Stimulated activated CD4-positive, alpha-beta T cell treated with anti-CD3 and anti-CD28 coated beads, Interleukin-1b, Interleukin-23, amount 100 ng/mL, for 24 hours (primary cell): ENCODE measurements around the gene ZBTB7C.

Experiments used
- DNase-seq, 4 experiments: peaks; one replicate each; pipeline ENCODE4 v3.0.0-alpha.2; 2020; ENCODE audit warnings: low read depth in 4 of 4, low spot score in 1 of 4

The ZBTB7C gene

DNA sequence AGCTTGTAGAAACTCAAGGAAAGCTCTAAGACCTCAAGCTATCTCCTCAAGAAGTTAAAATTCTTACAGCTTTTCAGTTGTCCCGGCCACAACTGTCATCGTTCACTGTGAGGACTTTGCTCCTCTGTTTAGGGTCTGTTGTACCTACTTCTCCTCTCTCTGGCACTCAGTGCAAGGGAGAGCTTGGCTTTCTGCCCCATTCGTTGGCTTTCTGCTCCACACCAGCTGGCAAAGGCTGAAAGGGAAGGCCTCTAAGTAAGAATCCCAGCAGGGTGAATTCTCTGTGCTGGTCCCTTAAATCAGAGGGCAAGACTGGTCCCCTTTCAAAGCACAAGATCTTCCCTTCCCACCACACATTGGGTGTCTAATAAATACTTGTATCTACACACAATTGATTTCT, 17.3 kb downstream of the ZBTB7C start:
- DNase-seq = no peak

- no peak for DNase-seq
Measured at GRCh38 chr18:48390641-48391040, 18.5 kb downstream of the ZBTB7C start.

GRCh38 chr18:48388478-48388877, 20.7 kb downstream of the ZBTB7C start:
- DNase-seq = no peak

DNA sequence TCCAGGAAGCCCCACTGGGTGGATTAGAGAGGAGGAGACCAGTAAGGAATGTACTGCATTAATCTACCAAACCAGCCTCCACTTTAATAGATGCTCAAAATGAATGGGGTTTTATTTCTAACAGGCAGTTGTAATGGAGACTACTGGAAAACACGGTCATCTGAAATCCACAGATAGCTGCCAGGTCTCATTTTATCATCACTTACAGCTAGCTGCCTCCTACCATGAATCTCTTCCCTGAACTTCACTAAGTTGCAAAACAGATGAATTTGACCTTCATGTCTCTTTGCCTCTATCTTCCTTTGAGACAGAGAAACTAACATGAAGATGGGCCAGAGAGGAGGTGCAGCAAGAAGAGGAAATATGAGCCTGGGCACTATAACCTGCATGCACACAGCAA, 21.9 kb downstream of the ZBTB7C start:
- no peak for DNase-seq

DNA sequence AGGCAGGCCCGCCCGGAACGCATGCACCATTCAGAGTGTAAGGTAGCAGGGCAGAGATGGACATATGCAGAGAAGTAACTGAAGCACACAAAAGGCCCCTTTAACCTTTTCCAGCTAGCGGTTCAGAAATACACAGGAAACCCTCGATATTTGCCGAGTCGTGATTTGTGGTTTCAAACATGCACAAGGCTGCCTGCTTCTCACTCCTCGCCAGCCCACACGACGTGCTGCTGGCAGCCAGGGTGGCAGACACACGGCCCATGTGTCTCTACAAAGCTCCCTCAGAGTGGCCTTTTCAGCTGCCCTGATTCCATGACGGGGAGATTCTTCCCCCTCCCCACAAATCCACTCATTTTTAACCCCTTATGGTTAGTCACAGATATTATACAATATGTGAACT, 23.6 kb downstream of the ZBTB7C start:
- DNase-seq = no peak

GRCh38 chr18:48376934-48377333, 32.2 kb downstream of the ZBTB7C start:
- no peak for DNase-seq

- DNase-seq = no peak
Measured at GRCh38 chr18:48376406-48376805, 32.8 kb downstream of the ZBTB7C start.

- no peak for DNase-seq
Measured at GRCh38 chr18:48375150-48375800, 33.9 kb downstream of the ZBTB7C start.

DNA sequence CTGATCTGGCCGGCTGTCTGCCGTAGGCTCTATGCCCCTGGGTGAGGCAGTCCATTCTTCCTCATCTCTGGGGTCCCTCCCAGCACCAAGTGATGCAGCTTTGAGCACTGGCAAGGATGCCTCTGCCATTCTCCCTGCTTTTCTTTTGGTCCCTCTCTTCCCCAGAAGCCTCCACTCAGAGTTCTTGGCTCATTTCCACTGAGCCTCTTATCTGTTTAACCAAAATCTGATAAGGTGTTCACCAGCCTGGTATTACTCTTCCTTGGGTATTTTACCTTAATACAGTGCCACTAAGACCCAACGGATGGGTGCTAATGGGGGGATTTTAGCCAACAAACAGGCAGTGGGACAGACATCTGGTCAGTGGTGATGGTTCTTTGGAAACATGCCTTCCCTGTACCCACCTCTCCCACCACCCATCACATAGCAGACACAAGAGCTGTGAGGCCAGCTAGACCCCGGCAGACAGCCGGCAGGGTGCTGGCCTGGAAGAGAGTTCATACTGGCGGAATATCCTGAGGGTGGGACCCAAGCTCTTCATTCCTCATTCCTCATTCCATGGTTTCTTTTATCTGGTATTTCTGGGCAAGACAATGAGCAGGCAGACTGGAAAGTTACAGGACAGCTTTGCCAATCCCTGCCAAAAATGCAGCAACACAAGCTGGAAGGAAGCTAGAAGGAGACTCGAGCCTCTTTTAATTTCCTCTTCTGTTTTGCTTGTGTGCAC, 34.6 kb downstream of the ZBTB7C start:
- no peak for DNase-seq

DNA sequence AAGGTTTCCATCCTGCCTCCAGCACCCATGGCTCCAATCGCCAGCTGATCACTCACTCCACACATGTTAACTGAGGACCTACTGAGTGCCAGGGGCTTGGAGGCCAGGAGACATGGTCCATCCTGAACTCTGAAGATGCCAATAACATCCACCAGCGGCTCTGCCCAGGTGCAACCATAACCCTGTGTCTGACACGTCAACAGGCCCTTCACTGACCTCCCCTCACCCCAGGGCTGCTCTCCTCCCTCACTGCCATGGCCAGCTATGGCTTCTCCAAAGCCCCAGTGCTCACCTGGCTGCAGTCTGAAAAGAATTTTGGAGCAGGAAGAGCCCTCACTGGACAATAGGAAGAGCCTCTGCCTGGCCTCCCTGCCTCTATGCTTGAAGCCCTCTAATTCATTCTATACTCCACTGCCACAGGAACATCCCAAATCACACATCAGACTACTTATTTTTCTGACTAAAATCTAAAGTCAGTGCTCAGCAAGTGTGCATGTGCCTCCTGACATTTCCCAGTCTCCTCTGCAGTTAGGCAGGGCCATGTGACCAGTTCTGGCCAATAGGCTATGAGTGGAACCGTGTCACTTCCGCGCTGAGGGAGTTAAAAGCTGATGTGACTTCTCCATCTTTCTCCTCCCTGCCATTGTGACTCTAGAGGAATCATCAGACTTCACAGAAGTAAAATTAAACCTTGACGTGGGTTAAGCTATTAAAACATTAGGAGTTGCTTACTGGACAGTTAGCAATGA, 37.2 kb downstream of the ZBTB7C start:
- no peak for DNase-seq

- DNase-seq = no peak
Measured at GRCh38 chr18:48367557-48367956, 41.6 kb downstream of the ZBTB7C start.

- no peak for DNase-seq
Measured at GRCh38 chr18:48365965-48366364, 43.2 kb downstream of the ZBTB7C start.

GRCh38 chr18:48364146-48364545, 45.0 kb downstream of the ZBTB7C start:
- DNase-seq = no peak

DNA sequence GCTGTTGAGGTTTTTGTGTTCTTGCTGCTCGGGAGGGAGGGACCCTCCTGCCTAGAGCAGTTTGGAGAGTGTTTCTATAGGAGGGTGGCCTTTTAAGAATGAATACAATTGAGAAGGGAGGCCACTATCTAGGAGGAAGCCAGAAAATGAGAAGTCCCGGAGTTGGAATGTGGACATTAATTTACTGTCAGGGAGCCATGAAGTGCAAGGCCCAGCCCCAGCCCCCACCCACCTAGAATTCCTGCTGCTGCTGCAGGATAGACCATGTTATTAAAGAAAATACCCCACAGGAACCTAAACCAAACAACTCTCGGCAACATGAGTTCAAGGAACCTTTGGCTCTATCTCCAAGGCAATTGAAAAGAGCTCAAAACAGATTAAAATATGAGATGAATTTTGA, 46.0 kb downstream of the ZBTB7C start:
- no peak for DNase-seq

- DNase-seq = no peak
Measured at GRCh38 chr18:48361801-48362200, 47.4 kb downstream of the ZBTB7C start.

- no peak for DNase-seq
Measured at GRCh38 chr18:48360376-48361021, 48.7 kb downstream of the ZBTB7C start.

DNA sequence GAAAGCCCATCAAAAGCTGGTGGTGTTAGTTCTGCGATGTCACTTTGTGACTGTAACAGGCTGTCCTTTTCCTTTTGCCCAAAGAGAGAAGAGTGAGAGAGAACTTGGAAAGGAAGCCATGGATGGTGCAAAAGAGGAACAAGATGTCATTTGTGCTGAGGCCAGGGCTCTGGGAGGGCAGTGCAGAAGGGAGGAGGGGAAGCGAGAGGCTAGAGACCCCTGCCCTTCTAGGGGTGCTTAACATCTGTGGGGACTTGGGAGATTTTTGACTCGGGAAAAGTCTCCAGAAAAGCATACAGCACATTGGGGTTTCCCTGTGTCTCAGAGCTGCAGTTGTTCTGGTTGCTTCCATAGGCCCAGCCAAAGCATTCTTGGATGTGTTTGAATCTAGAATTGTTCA, 49.6 kb downstream of the ZBTB7C start:
- no peak for DNase-seq

DNA sequence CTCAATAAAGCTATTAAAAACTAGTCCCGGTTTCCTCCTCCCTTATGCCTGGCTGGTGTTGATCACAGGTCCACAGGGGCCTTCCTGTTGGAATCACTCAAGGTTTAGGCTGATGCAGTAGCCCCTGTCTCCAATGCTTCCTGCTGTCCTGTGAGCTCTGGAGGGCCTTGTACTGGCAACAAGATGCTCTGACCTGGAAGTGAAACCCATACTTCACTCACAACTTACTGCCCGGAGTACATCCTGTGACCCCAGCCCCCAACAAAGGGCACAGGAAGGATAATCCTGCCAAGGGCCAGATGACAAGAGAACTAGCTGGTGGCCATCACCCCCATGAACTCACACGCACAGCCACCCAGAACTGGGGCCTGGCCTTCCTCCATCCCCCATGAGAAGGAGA, 50.3 kb downstream of the ZBTB7C start:
- no peak for DNase-seq

DNA sequence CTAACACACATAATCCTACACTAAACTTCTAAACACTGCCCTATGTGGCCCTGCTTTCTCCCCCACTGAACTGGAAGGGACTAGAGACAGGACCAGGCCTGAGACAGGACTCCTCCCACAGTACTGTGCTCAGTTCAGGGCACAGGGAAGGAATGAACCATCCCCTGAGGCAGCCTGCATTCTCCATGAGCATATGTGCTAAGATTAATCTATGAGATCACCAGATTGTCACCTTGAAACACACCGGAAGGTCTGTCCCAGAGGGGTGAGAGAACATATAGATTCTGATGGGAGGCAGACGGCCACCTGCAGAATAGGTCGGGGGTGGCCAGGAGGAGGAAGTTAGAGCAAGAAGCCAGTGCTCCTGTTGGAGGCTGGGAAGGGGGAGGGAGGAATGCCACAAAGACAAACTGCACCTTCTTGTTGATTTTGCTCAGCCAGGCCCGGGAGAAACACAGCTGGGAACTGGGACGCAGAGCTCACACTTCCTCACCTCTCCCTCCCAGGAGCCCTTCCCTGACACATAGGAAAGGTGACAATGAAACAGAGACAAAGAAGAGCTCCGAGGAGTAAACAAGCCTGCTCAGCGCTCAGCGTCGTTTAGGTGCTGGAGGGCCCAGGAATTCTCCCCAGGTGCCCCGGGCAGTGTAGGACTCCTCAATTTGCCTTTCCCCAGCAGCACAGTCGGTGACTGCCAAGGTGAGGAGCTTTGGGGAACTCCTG, 52.1 kb downstream of the ZBTB7C start:
- no peak for DNase-seq

- DNase-seq = no peak
Measured at GRCh38 chr18:48356151-48356745, 52.9 kb downstream of the ZBTB7C start.
